ENCODE results near the gene SASH3. TPM values are rescaled to one million over a fixed set of nuclear protein-coding genes. Genes with fewer than 3 reads are reported as not detected.

Gene SASH3
- total RNA-seq, 1 donor from 2014 or later, result not detected

- Mint-ChIP-seq H3K36me3 (ENCODE audit: unreplicated experiment) (peaks cover 5% of the 10 kb centered on the region), H3K9me3 (ENCODE audit: unreplicated experiment) (no peaks in the 10 kb centered on the region), H3K27ac (ENCODE audit: unreplicated experiment) (no peak overlapping the region), H3K4me3 (ENCODE audit: unreplicated experiment) (no peak overlapping the region), H3K4me1 (ENCODE audit: unreplicated experiment) (peaks cover 7% of the 10 kb centered on the region), H3K27me3 (ENCODE audit: unreplicated experiment) (no peaks in the 10 kb centered on the region)
- no peak for DNase-seq (ENCODE audit: extremely low spot score, unreplicated experiment)
- TF ChIP-seq CTCF (IDR thresholded peaks at IDR 0.05), result no peak
Measured at GRCh38 chrX:129824620-129825019, 44.9 kb downstream of the SASH3 start.

- Mint-ChIP-seq H3K27ac (ENCODE audit: unreplicated experiment) (peak overlapping the region; percentile 27), H3K4me3 (ENCODE audit: unreplicated experiment) (no peak overlapping the region), H3K36me3 (ENCODE audit: unreplicated experiment) (peaks cover 7% of the 10 kb centered on the region), H3K27me3 (ENCODE audit: unreplicated experiment) (no peaks in the 10 kb centered on the region), H3K4me1 (ENCODE audit: unreplicated experiment) (peaks cover 7% of the 10 kb centered on the region), H3K9me3 (ENCODE audit: unreplicated experiment) (no peaks in the 10 kb centered on the region)
- no peak for TF ChIP-seq CTCF (IDR thresholded peaks at IDR 0.05)
- DNase-seq (ENCODE audit: extremely low spot score, unreplicated experiment), result no peak
Measured at GRCh38 chrX:129825746-129826505, 46.2 kb downstream of the SASH3 start.

GRCh38 chrX:129830494-129830893 lies 50.7 kb downstream of the SASH3 start:
- TF ChIP-seq CTCF (IDR thresholded peaks at IDR 0.05), result no peak
- no peak for DNase-seq (ENCODE audit: extremely low spot score, unreplicated experiment)
- no peak overlapping the region for H3K27ac Mint-ChIP-seq (ENCODE audit: unreplicated experiment)
- H3K4me3 Mint-ChIP-seq (ENCODE audit: unreplicated experiment), result no peak overlapping the region
- H3K36me3 Mint-ChIP-seq (ENCODE audit: unreplicated experiment), result peaks cover 7% of the 10 kb centered on the region
- H3K27me3 Mint-ChIP-seq (ENCODE audit: unreplicated experiment), result no peaks in the 10 kb centered on the region
- H3K4me1 Mint-ChIP-seq (ENCODE audit: unreplicated experiment), result peaks cover 24% of the 10 kb centered on the region
- H3K9me3 Mint-ChIP-seq (ENCODE audit: unreplicated experiment), result no peaks in the 10 kb centered on the region

- TF ChIP-seq CTCF (IDR thresholded peaks at IDR 0.05), result no peak
- H3K27ac Mint-ChIP-seq (ENCODE audit: unreplicated experiment), result no peak overlapping the region
Measured at GRCh38 chrX:129831091-129831885, 51.5 kb downstream of the SASH3 start.

More at GRCh38 chrX:129831091-129831885, 51.5 kb downstream of the SASH3 start:
- H3K36me3 Mint-ChIP-seq (ENCODE audit: unreplicated experiment), result peaks cover 7% of the 10 kb centered on the region
- no peak for DNase-seq (ENCODE audit: extremely low spot score, unreplicated experiment)
- no peak overlapping the region for H3K4me3 Mint-ChIP-seq (ENCODE audit: unreplicated experiment)
- no peaks in the 10 kb centered on the region for H3K27me3 Mint-ChIP-seq (ENCODE audit: unreplicated experiment)
- H3K9me3 Mint-ChIP-seq (ENCODE audit: unreplicated experiment), result no peaks in the 10 kb centered on the region
- peaks cover 21% of the 10 kb centered on the region for H3K4me1 Mint-ChIP-seq (ENCODE audit: unreplicated experiment)

Data from osteocyte (in vitro differentiated cells).